HEK293T (cell line): ENCODE measurements around the gene PRKCA.

Experiments used
- BHLHE40 ChIP-seq: fragments of 450-650 bp; IDR thresholded peaks from 2 replicates; pipeline ENCODE4 v1.6.1; 2016; ENCODE audit warnings: mild to moderate bottlenecking, moderate library complexity, borderline replicate concordance
- FOXM1 ChIP-seq: fragments of 450-650 bp; IDR thresholded peaks from 2 replicates; pipeline ENCODE4 v1.6.1; 2017; ENCODE audit warnings: mild to moderate bottlenecking, borderline replicate concordance
- HDGF ChIP-seq: fragments of 450-650 bp; IDR thresholded peaks from 2 replicates; pipeline ENCODE4 v1.6.1; 2017; ENCODE audit warnings: antibody characterized with exemption, borderline replicate concordance

GRCh38 chr17:66755944-66756290 lies 453.5 kb downstream of the PRKCA start:
- TF ChIP-seq BHLHE40, result no peak
- no peak for TF ChIP-seq HDGF
- TF ChIP-seq FOXM1, result no peak
